ENCODE measurements around the gene PRELP.

PRELP gene

GRCh38 chr1:203450001-203450400, 25.6 kb upstream of the PRELP start:
- no peaks in the 10 kb centered on the region for H3K4me1 ChIP-seq (ENCODE audit: low read length)
- TF ChIP-seq EZH2 (optimal IDR thresholded peaks at IDR 0.05; ENCODE audit: low read depth, low read length) = no peak
- no peak for TF ChIP-seq EZH2phosphoT487 (IDR thresholded peaks at IDR 0.05; ENCODE audit: low read length)
- TF ChIP-seq, protein P1, sequence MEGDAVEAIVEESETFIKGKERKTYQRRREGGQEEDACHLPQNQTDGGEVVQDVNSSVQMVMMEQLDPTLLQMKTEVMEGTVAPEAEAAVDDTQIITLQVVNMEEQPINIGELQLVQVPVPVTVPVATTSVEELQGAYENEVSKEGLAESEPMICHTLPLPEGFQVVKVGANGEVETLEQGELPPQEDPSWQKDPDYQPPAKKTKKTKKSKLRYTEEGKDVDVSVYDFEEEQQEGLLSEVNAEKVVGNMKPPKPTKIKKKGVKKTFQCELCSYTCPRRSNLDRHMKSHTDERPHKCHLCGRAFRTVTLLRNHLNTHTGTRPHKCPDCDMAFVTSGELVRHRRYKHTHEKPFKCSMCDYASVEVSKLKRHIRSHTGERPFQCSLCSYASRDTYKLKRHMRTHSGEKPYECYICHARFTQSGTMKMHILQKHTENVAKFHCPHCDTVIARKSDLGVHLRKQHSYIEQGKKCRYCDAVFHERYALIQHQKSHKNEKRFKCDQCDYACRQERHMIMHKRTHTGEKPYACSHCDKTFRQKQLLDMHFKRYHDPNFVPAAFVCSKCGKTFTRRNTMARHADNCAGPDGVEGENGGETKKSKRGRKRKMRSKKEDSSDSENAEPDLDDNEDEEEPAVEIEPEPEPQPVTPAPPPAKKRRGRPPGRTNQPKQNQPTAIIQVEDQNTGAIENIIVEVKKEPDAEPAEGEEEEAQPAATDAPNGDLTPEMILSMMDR (IDR thresholded peaks at IDR 0.05; ENCODE audit: low read length) = no peak
- H3K9me2 ChIP-seq (replicated peaks; ENCODE audit: insufficient read depth, low read length) = no peaks in the 10 kb centered on the region
- no peak for DNase-seq
- H2AFZ ChIP-seq (ENCODE audit: low read length) = no peak overlapping the region
- no peak overlapping the region for H3K4me3 ChIP-seq (ENCODE audit: low read length)
- no peak overlapping the region for H3K27ac ChIP-seq (ENCODE audit: low read length)
- no peak overlapping the region for H3K9ac ChIP-seq (ENCODE audit: low read length)
- no peaks in the 10 kb centered on the region for H3K27me3 ChIP-seq (replicated peaks; ENCODE audit: insufficient read depth, low read length)
- no peaks in the 10 kb centered on the region for H3K36me3 ChIP-seq (replicated peaks; ENCODE audit: insufficient read depth, low read length)
- no peaks in the 10 kb centered on the region for H4K20me1 ChIP-seq (ENCODE audit: insufficient read depth, low read length)
- no peaks in the 10 kb centered on the region for H3K9me3 ChIP-seq (replicated peaks; ENCODE audit: insufficient read depth, low read length)
- H3K79me2 ChIP-seq (ENCODE audit: low read length) = no peaks in the 10 kb centered on the region
- no peaks in the 10 kb centered on the region for H3F3A ChIP-seq (ENCODE audit: insufficient read depth, low read length)
- H3K4me2 ChIP-seq (ENCODE audit: low read depth, low read length) = no peak overlapping the region

DNA sequence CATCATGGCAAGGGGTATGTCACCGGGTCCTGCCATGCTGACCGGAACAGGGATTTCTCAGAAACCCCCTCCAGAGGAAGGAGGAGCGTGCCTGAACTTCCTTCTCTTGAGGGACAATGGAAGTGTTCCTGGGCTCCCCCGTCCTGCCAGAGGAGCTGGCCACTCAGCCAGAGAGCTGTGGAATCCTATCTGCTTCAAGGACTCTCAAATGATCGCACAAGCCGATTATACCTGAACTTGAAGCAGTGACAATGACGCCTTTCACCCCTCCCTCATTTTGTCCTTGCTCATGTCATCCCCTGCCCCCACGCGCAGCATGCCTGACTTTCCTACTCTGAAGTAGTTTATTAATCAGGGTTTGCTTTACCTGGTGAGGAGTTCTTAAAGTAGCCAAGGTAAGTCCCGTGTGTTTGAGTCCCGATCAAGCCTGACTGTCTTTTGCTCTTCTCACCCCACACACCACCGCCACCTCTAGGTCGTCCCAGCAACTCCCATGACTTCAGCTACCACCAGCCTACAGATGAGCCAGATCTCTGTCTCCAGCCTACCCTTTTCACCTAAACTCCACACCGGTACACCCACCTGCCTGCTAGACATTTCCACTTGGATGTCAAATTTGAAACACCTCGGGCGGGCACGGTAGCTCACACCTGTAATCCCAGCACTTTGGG, 25.0 kb upstream of the PRELP start:
- H3K9me3 ChIP-seq (replicated peaks; ENCODE audit: insufficient read depth, low read length) = no peaks in the 10 kb centered on the region
- TF ChIP-seq, protein P1 (IDR thresholded peaks at IDR 0.05; ENCODE audit: low read length) = no peak
- TF ChIP-seq EZH2 (optimal IDR thresholded peaks at IDR 0.05; ENCODE audit: low read depth, low read length) (no peak), EZH2phosphoT487 (IDR thresholded peaks at IDR 0.05; ENCODE audit: low read length) (no peak)
- H4K20me1 ChIP-seq (ENCODE audit: insufficient read depth, low read length) = no peaks in the 10 kb centered on the region
- no peaks in the 10 kb centered on the region for H3K4me1 ChIP-seq (ENCODE audit: low read length)
- H3K27ac ChIP-seq (ENCODE audit: low read length) = no peak overlapping the region
- no peak overlapping the region for H3K9ac ChIP-seq (ENCODE audit: low read length)
- H3K36me3 ChIP-seq (replicated peaks; ENCODE audit: insufficient read depth, low read length) = no peaks in the 10 kb centered on the region
- H3F3A ChIP-seq (ENCODE audit: insufficient read depth, low read length) = no peaks in the 10 kb centered on the region
- DNase-seq = no peak
- no peaks in the 10 kb centered on the region for H3K79me2 ChIP-seq (ENCODE audit: low read length)
- no peak overlapping the region for H3K4me2 ChIP-seq (ENCODE audit: low read depth, low read length)
- H3K4me3 ChIP-seq (ENCODE audit: low read length) = no peak overlapping the region
- H2AFZ ChIP-seq (ENCODE audit: low read length) = no peak overlapping the region
- no peaks in the 10 kb centered on the region for H3K27me3 ChIP-seq (replicated peaks; ENCODE audit: insufficient read depth, low read length)
- H3K9me2 ChIP-seq (replicated peaks; ENCODE audit: insufficient read depth, low read length) = no peaks in the 10 kb centered on the region

- no peak overlapping the region for H3K4me3 ChIP-seq (ENCODE audit: low read length)
- no peaks in the 10 kb centered on the region for H3K4me1 ChIP-seq (ENCODE audit: low read length)
- TF ChIP-seq EZH2 (optimal IDR thresholded peaks at IDR 0.05; ENCODE audit: low read depth, low read length) = no peak
- TF ChIP-seq, protein P1 (IDR thresholded peaks at IDR 0.05; ENCODE audit: low read length) = no peak
- no peak for TF ChIP-seq EZH2phosphoT487 (IDR thresholded peaks at IDR 0.05; ENCODE audit: low read length)
- DNase-seq = no peak
- no peak overlapping the region for H2AFZ ChIP-seq (ENCODE audit: low read length)
- no peaks in the 10 kb centered on the region for H3K9me3 ChIP-seq (replicated peaks; ENCODE audit: insufficient read depth, low read length)
- H4K20me1 ChIP-seq (ENCODE audit: insufficient read depth, low read length) = no peaks in the 10 kb centered on the region
- H3K27ac ChIP-seq (ENCODE audit: low read length) = no peak overlapping the region
- H3F3A ChIP-seq (ENCODE audit: insufficient read depth, low read length) = no peaks in the 10 kb centered on the region
- H3K9ac ChIP-seq (ENCODE audit: low read length) = no peak overlapping the region
- no peaks in the 10 kb centered on the region for H3K27me3 ChIP-seq (replicated peaks; ENCODE audit: insufficient read depth, low read length)
- no peaks in the 10 kb centered on the region for H3K9me2 ChIP-seq (replicated peaks; ENCODE audit: insufficient read depth, low read length)
- H3K79me2 ChIP-seq (ENCODE audit: low read length) = no peaks in the 10 kb centered on the region
- no peaks in the 10 kb centered on the region for H3K36me3 ChIP-seq (replicated peaks; ENCODE audit: insufficient read depth, low read length)
- no peak overlapping the region for H3K4me2 ChIP-seq (ENCODE audit: low read depth, low read length)
Observed at GRCh38 chr1:203451836-203452784, 23.5 kb upstream of the PRELP start.
